ENCODE data around the gene SAMD10. TPM values are rescaled to one million over a fixed set of nuclear protein-coding genes. Genes with fewer than 3 reads are reported as not detected.

The SAMD10 gene
- total RNA-seq, 1 donor from 2014 or later = 5.7 TPM

DNA sequence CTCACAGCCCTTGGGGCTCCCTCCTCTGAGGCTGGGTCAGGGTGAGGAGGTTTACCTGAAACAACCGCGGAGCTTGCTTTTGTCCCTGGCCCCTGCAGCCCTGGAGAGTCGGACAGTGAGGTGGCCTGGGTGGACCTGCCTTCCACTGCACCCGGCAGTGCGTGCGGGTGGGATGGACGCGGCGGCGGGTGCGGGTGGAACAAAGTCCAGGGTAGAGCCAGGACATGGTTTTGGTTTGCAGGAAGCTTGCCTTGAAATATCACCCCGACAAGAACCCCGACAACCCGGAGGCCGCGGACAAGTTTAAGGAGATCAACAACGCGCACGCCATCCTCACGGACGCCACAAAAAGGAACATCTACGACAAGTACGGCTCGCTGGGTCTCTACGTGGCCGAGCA is 50.4 kb downstream of the SAMD10 start:
- no peak for FAIRE-seq
- DNase-seq (ENCODE audit: low spot score in 2 of 2) = no peak

GRCh38 chr20:63926298-63926697 is 53.1 kb downstream of the SAMD10 start:
- FAIRE-seq (no peak), DNase-seq (ENCODE audit: low spot score in 2 of 2) (no peak)

DNA sequence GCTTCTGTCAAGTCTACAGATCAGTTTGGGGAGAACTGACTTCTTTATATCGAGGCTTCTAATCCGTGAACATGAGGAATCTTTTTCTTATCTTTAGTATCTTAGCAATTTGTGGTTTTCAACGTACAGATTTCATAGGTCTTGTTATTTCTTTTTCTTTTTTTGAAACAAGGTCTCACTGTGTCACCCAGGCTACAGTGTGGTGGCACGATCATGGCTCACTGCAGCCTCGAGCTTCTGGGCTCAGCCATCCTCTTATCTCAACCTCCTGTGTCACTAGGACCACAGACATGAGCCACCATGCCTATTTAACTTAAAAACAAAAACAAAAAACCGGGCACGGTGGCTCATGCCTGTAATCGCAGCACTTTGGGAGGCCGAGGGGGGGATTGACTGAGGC is 55.2 kb downstream of the SAMD10 start:
- FAIRE-seq = no peak

More for the DNA sequence above, 55.2 kb downstream of the SAMD10 start:
- DNase-seq (ENCODE audit: low spot score in 2 of 2) = no peak

Small RNA genes within 50 kb of the gene (small RNA-seq; reads per million reads assigned to genes)
- gene MIR647 = not detected

Other genes starting within 250 kb of the SAMD10 start
- 4.9 TPM for gene LIME1, start 243.0 kb downstream of the SAMD10 start, total RNA-seq
- gene SLC2A4RG, start 239.9 kb downstream of the SAMD10 start, total RNA-seq = 1.2 TPM
- gene ZBTB46, start 148.4 kb downstream of the SAMD10 start, total RNA-seq = 22.4 TPM
- not detected for gene ABHD16B, start 118.1 kb downstream of the SAMD10 start, total RNA-seq
- gene TPD52L2, start 114.4 kb downstream of the SAMD10 start, total RNA-seq = 22.4 TPM
- 102 TPM for gene DNAJC5, start 84.5 kb downstream of the SAMD10 start, total RNA-seq
- 14.3 TPM for gene UCKL1, start 23.2 kb downstream of the SAMD10 start, total RNA-seq
- 15.9 TPM for gene ZNF512B, start 9.7 kb downstream of the SAMD10 start, total RNA-seq
- 81.9 TPM for gene PRPF6, start 1.5 kb upstream of the SAMD10 start, total RNA-seq
- gene C20orf204, start 56.5 kb upstream of the SAMD10 start, total RNA-seq = 1.2 TPM
- 0.41 TPM for gene SOX18, start 70.0 kb upstream of the SAMD10 start, total RNA-seq
- gene TCEA2, start 83.6 kb upstream of the SAMD10 start, total RNA-seq = 36.7 TPM
- 7.7 TPM for gene RGS19, start 99.9 kb upstream of the SAMD10 start, total RNA-seq
- gene OPRL1, start 100.4 kb upstream of the SAMD10 start, total RNA-seq = 13.5 TPM
- gene LKAAEAR1, start 104.8 kb upstream of the SAMD10 start, total RNA-seq = 2.9 TPM
- gene NPBWR2, start 127.9 kb upstream of the SAMD10 start, total RNA-seq = 0.41 TPM
- 6.9 TPM for gene MYT1, start 184.8 kb upstream of the SAMD10 start, total RNA-seq